Suprapubic skin (tissue), 4 donors: Measurements from ENCODE around the gene USP7. TPM values are rescaled to one million over a fixed set of nuclear protein-coding genes. Genes with fewer than 3 reads are reported as not detected.

Experiments
- DNase-seq, 2 donors: peaks; one replicate each; pipeline ENCODE4 v3.0.0-alpha.2; 2019; ENCODE audit warnings: low spot score in 2 of 2
- H3K27ac ChIP-seq: fragments of 200-600 bp; sonication (generic); one replicate; pipeline ENCODE4 v1.5.1; 2019
- H3K27me3 ChIP-seq: fragments of 200-600 bp; sonication (generic); one replicate; pipeline ENCODE4 v1.5.1; 2019
- H3K36me3 ChIP-seq: fragments of 200-600 bp; sonication (generic); one replicate; pipeline ENCODE4 v1.5.1; 2019
- H3K4me1 ChIP-seq: fragments of 200-600 bp; sonication (generic); one replicate; pipeline ENCODE4 v1.5.1; 2019
- H3K4me3 ChIP-seq: fragments of 200-600 bp; sonication (generic); one replicate; pipeline ENCODE4 v1.5.1; 2019; ENCODE audit warnings: mild to moderate bottlenecking
- H3K9me3 ChIP-seq: fragments of 200-600 bp; sonication (generic); one replicate; pipeline ENCODE4 v1.5.1; 2019
- CTCF ChIP-seq, 2 donors: fragments of 200-600 bp in 1 of 2; fragments of 450-650 bp in 1 of 2; sonication (generic) in 1 of 2; IDR thresholded peaks; one replicate each; pipeline ENCODE4 v1.5.1; 2016 to 2019; ENCODE audit warnings: antibody characterized with exemption in 2 of 2, mild to moderate bottlenecking in 1 of 2, moderate library complexity in 1 of 2
- EP300 ChIP-seq: sonication (generic); formaldehyde crosslinking; IDR thresholded peaks from one replicate; pipeline ENCODE4 v1.6.1; 2017; ENCODE audit warnings: antibody characterized with exemption
- POLR2A ChIP-seq, 2 donors: fragments of 450-650 bp; IDR thresholded peaks; one replicate each; pipeline ENCODE4 v1.6.1; 2017; ENCODE audit warnings: antibody characterized with exemption in 2 of 2, mild to moderate bottlenecking in 2 of 2, moderate library complexity in 2 of 2
- POLR2AphosphoS5 ChIP-seq, 3 donors: sonication (generic); formaldehyde crosslinking; IDR thresholded peaks; one replicate each; pipeline ENCODE4 v1.6.1; 2017; ENCODE audit warnings: antibody characterized with exemption in 3 of 3
- WGBS: methylation state at CpG from one replicate; pipeline ENCODE4 v1.1.5; 2018; 5-methylcytosine and 5-hydroxymethylcytosine counted together
- total RNA-seq, 4 donors: library from RNA; depleted of rRNA; stranded (reverse); fragments of >200 nt; gene quantifications; one replicate each; pipeline ENCODE4 v1.1.0, GENCODE V29; 2016

USP7 gene
- total RNA-seq, 4 donors from 2014 or later, result 94.7 to 135 (median 119) TPM

- no peak for DNase-seq
- no peak for TF ChIP-seq CTCF (IDR thresholded peaks at IDR 0.05)
- no peak for TF ChIP-seq POLR2A (IDR thresholded peaks at IDR 0.05)
- no peak for TF ChIP-seq EP300
- TF ChIP-seq POLR2AphosphoS5 (IDR thresholded peaks at IDR 0.05), result no peak
- 96% methylated on average over 9 of the region's 9 CpGs for WGBS
- no peak overlapping the region for H3K4me3 ChIP-seq
- H3K27me3 ChIP-seq, result no peaks in the 10 kb centered on the region
- peaks cover 100% of the 10 kb centered on the region for H3K36me3 ChIP-seq
- no peaks in the 10 kb centered on the region for H3K9me3 ChIP-seq
- no peaks in the 10 kb centered on the region for H3K4me1 ChIP-seq
- no peak overlapping the region for H3K27ac ChIP-seq
Observed at GRCh38 chr16:8903004-8903403, 60.7 kb downstream of the USP7 start.

GRCh38 chr16:8901320-8901861, 62.3 kb downstream of the USP7 start:
- Histone ChIP-seq H3K27me3 (no peaks in the 10 kb centered on the region), H3K9me3 (no peaks in the 10 kb centered on the region), H3K36me3 (peaks cover 100% of the 10 kb centered on the region), H3K4me1 (no peaks in the 10 kb centered on the region), H3K27ac (no peak overlapping the region), H3K4me3 (no peak overlapping the region)
- WGBS, result 86% methylated on average over 13 of the region's 13 CpGs
- no peak for DNase-seq
- TF ChIP-seq POLR2AphosphoS5 (IDR thresholded peaks at IDR 0.05), result no peak

- peaks cover 100% of the 10 kb centered on the region for H3K36me3 ChIP-seq
- no peaks in the 10 kb centered on the region for H3K9me3 ChIP-seq
- no peak for TF ChIP-seq POLR2A (IDR thresholded peaks at IDR 0.05)
- TF ChIP-seq CTCF (IDR thresholded peaks at IDR 0.05), result no peak
- TF ChIP-seq POLR2AphosphoS5 (IDR thresholded peaks at IDR 0.05), result no peak
- TF ChIP-seq EP300, result no peak
- H3K4me3 ChIP-seq, result no peak overlapping the region
- no peaks in the 10 kb centered on the region for H3K27me3 ChIP-seq
- no peak overlapping the region for H3K27ac ChIP-seq
- DNase-seq, result no peak
- no peaks in the 10 kb centered on the region for H3K4me1 ChIP-seq
- 82% methylated on average over 5 of the region's 5 CpGs for WGBS
Observed at GRCh38 chr16:8900343-8900742, 63.4 kb downstream of the USP7 start.

- 92% methylated on average over 9 of the region's 9 CpGs for WGBS
- Histone ChIP-seq H3K9me3 (no peaks in the 10 kb centered on the region), H3K27ac (no peak overlapping the region), H3K4me1 (no peaks in the 10 kb centered on the region), H3K27me3 (no peaks in the 10 kb centered on the region), H3K4me3 (no peak overlapping the region), H3K36me3 (peaks cover 100% of the 10 kb centered on the region)
- no peak for DNase-seq
- TF ChIP-seq POLR2AphosphoS5 (IDR thresholded peaks at IDR 0.05) (no peak), CTCF (IDR thresholded peaks at IDR 0.05) (no peak), POLR2A (IDR thresholded peaks at IDR 0.05) (no peak), EP300 (no peak)
Observed at GRCh38 chr16:8899709-8900317, 63.9 kb downstream of the USP7 start.

GRCh38 chr16:8898660-8899318, 64.9 kb downstream of the USP7 start:
- H3K4me1 ChIP-seq, result no peaks in the 10 kb centered on the region
- WGBS, result 97% methylated on average over 3 of the region's 3 CpGs
- TF ChIP-seq POLR2AphosphoS5 (IDR thresholded peaks at IDR 0.05), result no peak
- no peak for TF ChIP-seq POLR2A (IDR thresholded peaks at IDR 0.05)
- TF ChIP-seq CTCF (IDR thresholded peaks at IDR 0.05), result no peak
- no peak for TF ChIP-seq EP300
- H3K36me3 ChIP-seq, result peaks cover 100% of the 10 kb centered on the region
- H3K9me3 ChIP-seq, result no peaks in the 10 kb centered on the region
- DNase-seq, result no peak
- H3K27me3 ChIP-seq, result no peaks in the 10 kb centered on the region
- H3K27ac ChIP-seq, result no peak overlapping the region
- H3K4me3 ChIP-seq, result no peak overlapping the region
